ENCODE results near the gene CACNA1C.

- TF ChIP-seq, protein P1, sequence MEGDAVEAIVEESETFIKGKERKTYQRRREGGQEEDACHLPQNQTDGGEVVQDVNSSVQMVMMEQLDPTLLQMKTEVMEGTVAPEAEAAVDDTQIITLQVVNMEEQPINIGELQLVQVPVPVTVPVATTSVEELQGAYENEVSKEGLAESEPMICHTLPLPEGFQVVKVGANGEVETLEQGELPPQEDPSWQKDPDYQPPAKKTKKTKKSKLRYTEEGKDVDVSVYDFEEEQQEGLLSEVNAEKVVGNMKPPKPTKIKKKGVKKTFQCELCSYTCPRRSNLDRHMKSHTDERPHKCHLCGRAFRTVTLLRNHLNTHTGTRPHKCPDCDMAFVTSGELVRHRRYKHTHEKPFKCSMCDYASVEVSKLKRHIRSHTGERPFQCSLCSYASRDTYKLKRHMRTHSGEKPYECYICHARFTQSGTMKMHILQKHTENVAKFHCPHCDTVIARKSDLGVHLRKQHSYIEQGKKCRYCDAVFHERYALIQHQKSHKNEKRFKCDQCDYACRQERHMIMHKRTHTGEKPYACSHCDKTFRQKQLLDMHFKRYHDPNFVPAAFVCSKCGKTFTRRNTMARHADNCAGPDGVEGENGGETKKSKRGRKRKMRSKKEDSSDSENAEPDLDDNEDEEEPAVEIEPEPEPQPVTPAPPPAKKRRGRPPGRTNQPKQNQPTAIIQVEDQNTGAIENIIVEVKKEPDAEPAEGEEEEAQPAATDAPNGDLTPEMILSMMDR (IDR thresholded peaks at IDR 0.05): no peak
- TF ChIP-seq EP300 (IDR thresholded peaks at IDR 0.05): no peak
These were observed 86.9 kb downstream of the CACNA1C start for GRCh38 chr12:2139651-2140050.

All from upper lobe of left lung (tissue), 4 donors.